GM19452 (cell line): ENCODE data around the gene ERGIC1.
"Not testable (repeated sequence)": the region's sequence is repeated elsewhere in the genome, so short reads cannot be mapped to it uniquely, and the experiment has no call there.

Experiments used
- ATAC-seq: cut with Tn5 transposase; IDR thresholded peaks from one replicate; pipeline ENCODE4 v1.9.1; 2021; ENCODE audit not compliant: unreplicated experiment

ERGIC1 gene

DNA sequence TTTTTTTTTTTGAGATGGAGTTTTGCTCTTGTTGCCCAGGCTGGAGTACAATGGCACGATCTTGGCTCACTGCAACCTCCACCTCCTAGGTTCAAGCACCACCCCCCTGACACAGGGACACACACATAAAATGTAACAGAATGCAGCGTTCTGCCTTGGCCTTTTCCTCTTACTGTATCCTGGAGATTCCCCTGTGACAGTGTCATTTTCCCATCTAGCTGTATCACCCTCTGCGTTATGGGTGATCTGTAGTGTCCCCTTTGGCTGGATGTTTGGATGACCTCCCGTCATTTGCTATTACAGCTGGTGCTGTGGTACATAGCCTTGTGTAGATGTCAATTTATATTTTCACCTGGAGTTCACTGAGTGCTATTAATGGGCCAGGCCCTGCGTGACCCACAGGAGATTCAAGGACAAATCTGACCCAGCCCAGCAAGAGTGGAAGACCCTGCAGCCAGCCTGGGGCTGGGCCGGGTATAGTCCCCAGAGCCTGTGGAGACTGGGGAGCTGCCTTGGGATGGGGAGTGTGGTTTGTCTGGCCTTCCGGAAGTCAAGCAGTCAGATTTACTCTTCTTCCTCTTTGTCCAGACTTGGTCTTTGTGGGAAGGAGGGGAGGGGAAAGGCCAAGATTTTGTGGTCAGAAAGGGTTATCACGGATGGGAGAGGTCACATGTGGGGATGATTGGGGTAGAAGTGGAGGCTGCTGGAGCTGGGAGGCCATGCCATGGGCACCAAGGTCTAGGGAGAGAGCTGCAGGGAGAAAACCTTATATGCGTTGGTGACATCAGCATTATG lies 43.6 kb downstream of the ERGIC1 start:
- no peak for ATAC-seq

DNA sequence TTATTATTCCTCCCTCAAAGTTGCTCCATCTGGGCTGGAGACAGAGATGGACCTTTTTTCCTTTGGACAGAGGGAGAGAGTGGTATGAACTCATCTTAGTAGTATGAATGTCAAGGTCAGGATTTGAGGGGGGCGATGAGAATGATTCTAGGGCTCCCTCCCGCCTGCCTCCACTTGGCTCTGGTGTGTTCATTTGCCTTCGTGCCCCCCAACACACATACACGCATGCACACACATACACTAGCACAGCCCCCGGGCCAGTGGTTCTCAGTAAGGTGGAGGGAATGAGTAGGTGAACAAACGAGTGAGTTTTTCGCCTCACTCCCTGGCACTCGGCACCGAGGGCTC lies 44.5 kb downstream of the ERGIC1 start:
- no peak for ATAC-seq

DNA sequence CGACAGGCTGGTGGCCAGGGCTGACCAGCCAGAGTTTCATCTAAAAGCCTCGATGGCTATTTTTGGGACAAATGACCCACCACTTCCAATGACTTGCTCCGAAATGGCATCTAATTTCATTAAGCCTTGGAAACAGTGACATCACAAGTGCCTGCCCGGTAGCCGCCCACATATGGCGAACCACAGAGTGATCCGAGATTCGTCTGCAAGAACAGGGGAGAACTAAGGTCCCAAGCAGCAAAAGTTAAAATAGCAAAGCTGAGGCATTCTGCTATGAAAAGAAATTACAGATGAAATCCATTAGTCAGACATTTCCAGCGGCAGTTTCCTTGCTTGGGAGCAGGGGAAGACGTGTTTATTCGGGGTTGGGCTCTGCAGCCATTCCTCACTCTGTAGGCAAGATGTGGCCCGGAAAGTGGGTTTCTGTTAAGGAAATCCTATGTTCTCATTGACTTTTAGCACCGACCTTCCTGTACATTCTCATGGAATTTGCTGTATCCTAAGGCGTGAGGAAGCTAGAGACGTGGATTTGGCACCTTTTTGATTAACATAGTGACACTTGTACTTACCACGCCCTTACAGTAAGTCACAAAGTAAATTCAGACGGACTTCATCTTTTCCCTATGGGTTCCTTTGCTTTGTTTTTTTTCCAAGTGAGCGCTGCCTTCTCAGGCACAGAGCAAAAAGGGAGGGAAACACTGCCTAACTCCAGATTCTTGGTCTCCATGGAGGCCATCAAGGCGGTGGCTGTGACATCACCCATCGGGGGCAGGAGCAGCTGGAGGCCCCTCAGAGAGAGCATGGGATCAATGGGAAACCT lies 45.1 kb downstream of the ERGIC1 start:
- ATAC-seq = no peak

GRCh38 chr5:172881691-172882370 lies 47.8 kb downstream of the ERGIC1 start:
- peak; percentile 81 for ATAC-seq

- no peak for ATAC-seq
These were observed 49.0 kb downstream of the ERGIC1 start for GRCh38 chr5:172883066-172883465.

DNA sequence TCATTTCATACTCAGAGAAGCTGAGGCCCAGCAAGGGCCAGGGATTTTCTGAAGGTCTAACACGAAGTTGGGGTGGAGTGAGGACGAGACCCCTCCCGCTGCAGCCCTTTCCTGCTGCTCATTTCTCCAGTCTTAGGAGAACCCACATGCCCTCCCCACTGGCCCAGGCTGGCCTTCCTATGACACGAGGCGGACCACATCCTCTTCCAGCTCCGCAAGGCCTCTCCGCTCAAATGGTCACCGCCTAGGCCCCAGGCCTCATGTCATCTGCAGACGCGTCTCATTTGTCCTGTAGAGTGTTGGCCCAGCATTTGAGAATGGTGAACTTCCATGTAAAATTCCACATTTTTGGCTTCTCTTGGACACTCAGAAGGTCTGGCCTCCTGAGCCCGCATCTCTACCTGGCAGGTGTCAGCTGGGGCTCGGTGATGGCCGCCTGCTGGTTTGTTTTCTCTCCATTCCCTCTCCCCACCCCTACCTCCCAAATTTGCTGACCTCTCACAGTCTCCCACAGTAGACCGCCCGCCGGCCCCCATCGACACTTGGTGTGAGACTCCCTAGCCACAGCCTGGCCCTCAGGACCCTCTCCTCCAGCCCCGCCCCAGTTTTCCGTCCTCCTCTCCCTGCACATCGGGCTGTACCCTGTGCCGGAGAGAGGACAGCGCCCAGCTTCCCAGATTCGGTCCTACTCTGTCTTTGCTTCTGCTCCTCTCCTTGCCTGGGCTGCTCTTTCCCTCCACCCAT lies 51.7 kb downstream of the ERGIC1 start:
- ATAC-seq = no peak

- ATAC-seq = no peak
These were observed 52.4 kb downstream of the ERGIC1 start for GRCh38 chr5:172886476-172886875.

- no peak for ATAC-seq
These were observed 53.0 kb downstream of the ERGIC1 start for GRCh38 chr5:172886974-172887501.

DNA sequence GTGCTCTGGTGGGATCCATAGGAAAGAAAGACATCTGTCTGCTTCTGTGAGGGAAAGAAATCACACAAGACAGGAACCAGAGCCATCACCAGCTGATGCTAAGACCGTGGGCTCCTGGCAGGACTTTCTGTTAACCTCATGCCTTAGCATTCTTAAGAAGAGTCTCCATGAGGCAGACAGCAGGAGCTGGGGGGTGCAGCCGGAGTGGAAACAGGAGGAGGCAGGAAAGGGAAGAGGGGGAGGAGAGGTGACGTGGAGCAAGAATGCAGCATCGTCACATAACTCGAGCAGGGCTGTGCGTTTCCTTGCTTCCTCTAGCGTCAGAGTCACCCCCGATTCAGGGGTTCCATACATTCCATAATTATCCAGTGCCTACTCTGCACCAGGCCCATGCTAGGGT lies 53.6 kb downstream of the ERGIC1 start:
- ATAC-seq = no peak

DNA sequence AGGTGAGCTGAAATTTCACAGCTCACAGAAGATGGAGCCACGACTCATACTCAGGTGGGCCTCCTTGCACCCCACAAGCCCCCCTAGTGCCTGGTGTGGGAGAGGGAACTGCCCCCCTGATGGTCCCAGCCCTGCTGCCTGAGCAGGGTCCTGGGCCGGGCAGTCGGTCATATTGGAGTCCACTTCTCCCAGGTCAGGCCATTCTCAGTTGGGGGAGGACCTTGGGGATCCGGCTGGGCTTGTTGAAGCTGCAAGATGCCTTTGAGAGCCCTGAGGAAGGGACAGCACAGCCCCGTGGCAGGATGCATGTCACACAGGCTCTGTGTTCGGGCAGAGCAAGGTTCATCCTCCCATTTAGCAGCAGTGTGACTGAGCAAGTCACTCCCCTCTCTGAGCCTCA lies 56.6 kb downstream of the ERGIC1 start:
- no peak for ATAC-seq

- no peak for ATAC-seq
These were observed 57.8 kb downstream of the ERGIC1 start for GRCh38 chr5:172891716-172892421.

- no peak for ATAC-seq
These were observed 58.7 kb downstream of the ERGIC1 start for GRCh38 chr5:172892713-172893112.

DNA sequence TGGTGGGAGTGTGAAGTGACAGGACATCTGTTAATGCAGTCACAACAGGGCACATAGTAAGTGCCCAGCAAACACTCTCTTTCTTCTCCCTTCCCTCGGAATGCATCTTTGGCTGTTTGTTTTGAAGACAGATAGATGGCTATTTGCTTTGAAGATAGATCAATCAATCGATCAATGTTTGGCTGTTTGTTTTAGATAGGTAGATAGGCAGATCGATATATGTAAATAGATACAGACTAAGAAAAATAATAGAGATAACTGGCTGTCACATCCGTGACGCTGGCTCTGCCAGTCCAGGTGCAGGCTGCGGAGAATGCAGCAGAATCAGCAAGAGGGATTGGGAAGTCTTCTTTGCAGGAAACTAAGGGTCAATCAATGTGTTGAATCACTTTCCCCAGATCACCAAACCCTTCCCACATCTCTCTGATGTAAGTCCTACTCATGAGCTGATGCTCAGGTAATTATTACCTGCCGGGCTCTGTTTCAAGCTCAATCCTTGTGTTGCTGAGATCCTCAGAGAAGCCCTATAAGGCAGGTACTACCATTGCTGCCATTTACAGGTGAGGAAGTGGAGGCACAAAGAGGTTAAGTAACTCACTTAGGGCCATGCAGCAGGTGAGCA lies 60.8 kb downstream of the ERGIC1 start:
- ATAC-seq = no peak

DNA sequence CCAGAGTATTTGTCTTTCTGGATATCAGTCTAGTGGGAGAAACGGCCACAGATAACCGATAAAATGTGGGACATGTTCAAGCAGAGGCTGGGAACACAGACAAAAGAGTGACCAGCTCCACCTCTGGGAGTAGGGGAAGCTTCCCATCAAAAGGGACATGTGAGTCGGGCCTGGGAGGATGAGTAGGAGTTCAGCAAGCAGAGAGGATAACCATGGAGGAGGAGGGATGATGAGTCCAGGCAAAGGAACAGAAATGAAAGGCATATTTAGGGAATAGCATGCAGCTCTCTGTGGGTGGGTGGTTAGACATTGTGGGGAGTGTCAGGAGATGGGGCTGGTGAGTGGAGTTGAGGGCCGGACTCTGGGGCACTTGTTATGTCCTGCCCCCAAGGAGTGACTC lies 61.5 kb downstream of the ERGIC1 start:
- ATAC-seq = no peak

DNA sequence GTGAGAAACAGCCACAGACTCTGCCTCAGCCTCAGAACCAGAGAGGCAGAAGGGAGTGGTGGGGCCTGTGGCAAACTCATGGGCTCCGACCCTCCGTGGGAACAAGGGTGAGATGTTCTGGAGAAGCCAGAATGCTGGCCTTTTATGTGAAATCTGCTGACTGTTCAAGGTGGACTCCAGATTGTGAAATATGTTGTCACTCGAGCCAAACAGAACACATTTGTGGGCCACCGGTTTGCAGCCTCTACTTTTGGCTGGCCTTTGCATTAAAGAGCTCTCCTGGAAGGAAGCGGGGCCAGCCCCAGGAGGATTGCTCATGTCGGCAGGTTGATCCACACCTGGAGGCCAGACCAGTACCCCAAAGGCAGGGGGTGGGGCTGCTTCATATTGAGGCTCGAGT lies 62.4 kb downstream of the ERGIC1 start:
- no peak for ATAC-seq

- ATAC-seq = not testable (repeated sequence)
These were observed 63.0 kb downstream of the ERGIC1 start for GRCh38 chr5:172897067-172897466.

DNA sequence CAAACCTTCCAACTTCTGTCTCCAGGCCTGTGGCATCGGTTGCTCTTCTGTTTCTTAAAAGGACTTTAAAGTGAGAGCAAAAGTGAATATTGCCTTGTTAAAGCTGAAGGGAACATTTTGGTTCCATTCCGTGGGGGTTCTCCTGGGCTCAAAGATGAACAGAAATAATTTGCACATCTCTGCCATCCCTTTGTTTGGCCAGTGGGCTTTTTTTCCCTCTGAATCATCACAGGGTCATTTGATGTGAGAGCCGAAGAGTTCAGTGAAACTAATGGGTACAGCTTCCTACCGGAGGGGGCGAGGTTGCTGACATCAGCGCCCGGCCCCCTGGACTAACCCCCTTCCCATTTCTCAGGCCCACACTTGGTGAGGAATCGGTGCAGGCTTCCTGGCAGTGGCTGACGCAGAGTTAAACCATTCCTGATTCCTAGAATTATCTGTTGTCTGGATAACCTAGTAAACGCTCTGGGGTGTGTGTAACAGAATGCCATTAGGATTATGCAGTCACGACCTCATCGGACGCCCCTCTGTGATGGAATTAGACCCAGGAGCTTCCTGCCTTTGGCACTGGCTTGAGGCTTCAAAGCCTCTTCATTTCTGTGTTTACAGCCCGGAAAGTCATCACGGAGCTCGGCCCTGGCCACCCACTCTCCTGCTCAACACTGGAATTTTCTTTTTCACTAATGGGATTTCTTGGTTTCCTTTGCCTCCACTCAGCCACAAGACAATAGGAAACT lies 63.6 kb downstream of the ERGIC1 start:
- ATAC-seq = no peak

DNA sequence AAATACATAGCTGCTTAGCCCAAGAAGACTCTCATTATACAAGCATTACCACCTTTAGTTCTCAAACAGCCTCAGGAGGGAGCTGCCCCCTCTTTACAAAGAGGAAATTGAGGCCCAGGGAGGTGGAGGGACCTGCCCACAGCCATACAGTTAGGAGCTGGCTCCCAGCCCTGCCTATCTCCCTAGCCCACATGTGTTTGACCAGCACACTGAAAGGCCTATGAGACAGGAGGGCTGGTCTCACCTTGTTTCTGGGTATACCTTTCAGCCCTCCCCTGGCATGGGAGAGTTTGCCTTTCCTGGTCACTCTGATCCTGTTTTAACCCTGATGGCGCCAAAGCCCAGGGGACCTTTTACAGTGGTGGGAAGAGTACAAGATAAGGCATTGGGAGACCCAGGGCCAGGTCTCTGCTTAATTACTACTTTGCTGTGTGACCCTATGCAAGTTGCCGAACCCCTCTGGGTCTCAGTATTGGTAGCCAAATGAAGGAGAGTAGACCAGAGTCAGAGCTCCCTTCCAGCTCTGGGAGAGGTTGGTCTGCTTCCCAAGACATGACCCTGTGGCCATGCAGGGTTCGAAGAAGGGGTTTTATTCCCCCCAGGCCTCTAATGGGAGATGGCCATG lies 64.3 kb downstream of the ERGIC1 start:
- no peak for ATAC-seq
